Peyer's patch (tissue), 4 donors: ENCODE results near the gene RREB1. TPM values are rescaled to one million over a fixed set of nuclear protein-coding genes. Genes with fewer than 3 reads are reported as not detected.

ENCODE experiments used
- DNase-seq, 3 donors: peaks; one replicate each; pipeline ENCODE4 v3.0.0-alpha.2; 2017 to 2019
- H3K27ac ChIP-seq, 4 donors: fragments of 200-600 bp; sonication (generic); one replicate each; pipeline ENCODE4 v1.5.1; 2016 to 2019
- H3K27me3 ChIP-seq, 2 donors: fragments of 200-600 bp; sonication (generic); one replicate each; pipeline ENCODE4 v1.5.1; 2019
- H3K36me3 ChIP-seq, 3 donors: fragments of 200-600 bp; sonication (generic); one replicate each; pipeline ENCODE4 v1.5.1; 2016 to 2019
- H3K4me1 ChIP-seq, 4 donors: fragments of 200-600 bp; sonication (generic); one replicate each; pipeline ENCODE4 v1.5.1; 2016 to 2019
- H3K4me3 ChIP-seq, 4 donors: fragments of 200-600 bp; sonication (generic); 1 replicate in 3 of 4; 2 replicates in 1 of 4; pipeline ENCODE4 v1.5.1; 2016 to 2019; ENCODE audit warnings: mild to moderate bottlenecking in 1 of 4
- H3K9me3 ChIP-seq, 4 donors: fragments of 200-600 bp; sonication (generic); one replicate each; pipeline ENCODE4 v1.5.1; 2016 to 2019; ENCODE audit warnings: mild to moderate bottlenecking in 1 of 4
- POLR2A ChIP-seq, 2 donors: fragments of 450-650 bp; IDR thresholded peaks; one replicate each; pipeline ENCODE4 v1.5.1; 2017; ENCODE audit warnings: antibody characterized with exemption in 2 of 2, mild to moderate bottlenecking in 2 of 2, moderate library complexity in 2 of 2
- total RNA-seq, 4 donors: library from RNA; depleted of rRNA; stranded (reverse); fragments of >200 nt; gene quantifications; one replicate each; pipeline ENCODE4 v1.1.0, GENCODE V29; 2016
- TF ChIP-seq, protein P1 (sequence below), 6 experiments: fragments of 450-650 bp in 4 of 6; fragments of 200-600 bp in 2 of 6; sonication (generic) in 1 of 6; IDR thresholded peaks; one replicate each; pipeline ENCODE4 v1.5.1; 2017 to 2019; ENCODE audit warnings: antibody characterized with exemption in 6 of 6, mild to moderate bottlenecking in 3 of 6, moderate library complexity in 1 of 6

The RREB1 gene
- total RNA-seq, 4 donors from 2014 or later = 65.0 to 118 (median 113) TPM

GRCh38 chr6:7139835-7140470, 32.2 kb downstream of the RREB1 start:
- H3K4me1 ChIP-seq = peaks cover 4 to 75% (median 16%) of the 10 kb centered on the region in 4 donors
- H3K36me3 ChIP-seq = no peaks in the 10 kb centered on the region
- no peak for DNase-seq
- peak overlapping the region in 1 of 4 donors; percentile 63 for H3K4me3 ChIP-seq
- no peak for TF ChIP-seq POLR2A (IDR thresholded peaks at IDR 0.05)
- TF ChIP-seq, protein P1, sequence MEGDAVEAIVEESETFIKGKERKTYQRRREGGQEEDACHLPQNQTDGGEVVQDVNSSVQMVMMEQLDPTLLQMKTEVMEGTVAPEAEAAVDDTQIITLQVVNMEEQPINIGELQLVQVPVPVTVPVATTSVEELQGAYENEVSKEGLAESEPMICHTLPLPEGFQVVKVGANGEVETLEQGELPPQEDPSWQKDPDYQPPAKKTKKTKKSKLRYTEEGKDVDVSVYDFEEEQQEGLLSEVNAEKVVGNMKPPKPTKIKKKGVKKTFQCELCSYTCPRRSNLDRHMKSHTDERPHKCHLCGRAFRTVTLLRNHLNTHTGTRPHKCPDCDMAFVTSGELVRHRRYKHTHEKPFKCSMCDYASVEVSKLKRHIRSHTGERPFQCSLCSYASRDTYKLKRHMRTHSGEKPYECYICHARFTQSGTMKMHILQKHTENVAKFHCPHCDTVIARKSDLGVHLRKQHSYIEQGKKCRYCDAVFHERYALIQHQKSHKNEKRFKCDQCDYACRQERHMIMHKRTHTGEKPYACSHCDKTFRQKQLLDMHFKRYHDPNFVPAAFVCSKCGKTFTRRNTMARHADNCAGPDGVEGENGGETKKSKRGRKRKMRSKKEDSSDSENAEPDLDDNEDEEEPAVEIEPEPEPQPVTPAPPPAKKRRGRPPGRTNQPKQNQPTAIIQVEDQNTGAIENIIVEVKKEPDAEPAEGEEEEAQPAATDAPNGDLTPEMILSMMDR (IDR thresholded peaks at IDR 0.05) = no peak
- H3K27ac ChIP-seq = peak overlapping the region; percentile 88 to 99 (median 94)
- no peaks in the 10 kb centered on the region for H3K9me3 ChIP-seq
- H3K27me3 ChIP-seq = no peaks in the 10 kb centered on the region

- H3K9me3 ChIP-seq = no peaks in the 10 kb centered on the region
- peaks cover 0 to 76% (median 18%) of the 10 kb centered on the region in 4 donors for H3K4me1 ChIP-seq
- H3K27me3 ChIP-seq = no peaks in the 10 kb centered on the region
- DNase-seq = peak; percentile 83 to 95 (median 93)
- TF ChIP-seq, protein P1 (IDR thresholded peaks at IDR 0.05) = no peak
- TF ChIP-seq POLR2A (IDR thresholded peaks at IDR 0.05) = peak in 1 of 2 donors; percentile 26
- no peaks in the 10 kb centered on the region for H3K36me3 ChIP-seq
- peak overlapping the region; percentile 88 to 99 (median 94) for H3K27ac ChIP-seq
- peak overlapping the region; percentile 63 to 75 (median 68) for H3K4me3 ChIP-seq
Measured at GRCh38 chr6:7140631-7141378, 33.0 kb downstream of the RREB1 start.

DNA sequence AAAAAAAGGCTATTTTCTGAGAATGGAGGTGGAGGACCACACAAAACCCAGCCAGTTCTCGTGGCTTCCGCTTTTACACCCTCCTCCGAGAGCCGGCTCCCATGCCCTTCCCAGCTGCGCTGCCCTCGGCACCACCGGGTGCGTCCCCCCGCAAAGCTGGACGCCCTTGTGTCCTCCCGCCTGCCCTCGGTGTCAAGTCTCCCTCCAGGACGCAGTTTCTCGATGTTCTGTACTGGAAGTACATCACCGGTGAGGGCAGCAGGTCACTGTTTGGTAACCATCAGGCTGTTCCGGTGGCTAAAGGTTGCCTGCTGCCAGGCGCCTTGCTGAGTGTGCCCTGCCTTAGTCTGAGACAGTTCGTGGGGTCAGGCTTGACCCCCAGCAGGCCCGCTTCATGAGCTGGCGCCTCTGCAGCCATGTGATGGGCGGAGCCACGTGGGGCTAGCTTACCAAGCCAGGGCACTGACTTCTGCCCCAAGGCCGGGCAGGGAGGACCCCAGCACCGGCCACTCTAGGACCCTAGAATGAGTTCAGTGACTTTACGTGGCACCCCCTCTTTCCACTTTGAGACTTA, 34.6 kb downstream of the RREB1 start:
- Histone ChIP-seq H3K9me3 (no peaks in the 10 kb centered on the region), H3K4me3 (no peak overlapping the region), H3K4me1 (peaks cover 3 to 84% (median 16%) of the 10 kb centered on the region in 4 donors), H3K36me3 (no peaks in the 10 kb centered on the region), H3K27me3 (no peaks in the 10 kb centered on the region), H3K27ac (peak overlapping the region in 1 of 4 donors; percentile 98)
- TF ChIP-seq, protein P1 (IDR thresholded peaks at IDR 0.05) = no peak
- TF ChIP-seq POLR2A (IDR thresholded peaks at IDR 0.05) = no peak
- DNase-seq = no peak

DNA sequence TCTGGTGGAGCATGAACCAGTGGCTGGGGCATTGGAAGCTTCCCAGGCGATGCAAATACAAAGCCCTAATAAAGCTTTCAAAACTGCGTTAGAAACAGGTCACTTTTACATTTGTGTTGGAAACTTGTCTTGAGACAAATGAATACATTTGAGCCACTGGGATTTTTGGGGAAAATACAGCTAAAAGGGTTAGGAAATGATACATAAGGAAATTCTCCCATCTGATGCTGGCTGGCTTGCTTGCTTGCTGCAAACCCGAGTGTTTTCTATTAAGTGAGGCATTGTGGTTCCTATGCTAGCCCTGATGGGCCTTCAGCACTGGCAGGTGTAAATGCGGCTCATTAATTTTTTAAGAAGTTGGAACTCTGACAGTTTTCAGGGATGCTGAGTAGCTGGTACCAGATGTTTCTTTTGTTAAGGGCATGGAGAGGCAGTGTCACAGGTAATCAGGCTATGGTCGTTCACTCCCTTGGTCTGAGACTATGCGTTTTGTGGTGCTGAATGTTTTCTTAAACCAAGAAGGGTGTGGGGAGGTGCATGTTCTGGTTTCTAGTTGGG, 35.2 kb downstream of the RREB1 start:
- Histone ChIP-seq H3K27me3 (no peaks in the 10 kb centered on the region), H3K9me3 (no peaks in the 10 kb centered on the region), H3K4me3 (no peak overlapping the region), H3K4me1 (peaks cover 3 to 84% (median 15%) of the 10 kb centered on the region in 4 donors), H3K27ac (peak overlapping the region in 2 of 4 donors; percentile 26 to 43), H3K36me3 (no peaks in the 10 kb centered on the region)
- DNase-seq = no peak
- no peak for TF ChIP-seq POLR2A (IDR thresholded peaks at IDR 0.05)
- TF ChIP-seq, protein P1 (IDR thresholded peaks at IDR 0.05) = no peak

GRCh38 chr6:7143476-7143974, 35.8 kb downstream of the RREB1 start:
- Histone ChIP-seq H3K27ac (peak overlapping the region in 1 of 4 donors; percentile 43), H3K36me3 (no peaks in the 10 kb centered on the region), H3K4me3 (no peak overlapping the region), H3K27me3 (no peaks in the 10 kb centered on the region), H3K4me1 (peaks cover 3 to 80% (median 12%) of the 10 kb centered on the region in 4 donors), H3K9me3 (no peaks in the 10 kb centered on the region)
- DNase-seq = no peak
- TF ChIP-seq POLR2A (IDR thresholded peaks at IDR 0.05) = no peak
- TF ChIP-seq, protein P1 (IDR thresholded peaks at IDR 0.05) = no peak
